HL-60 (cell line): ENCODE data around the gene FANCG.

Source experiments
- CTCF ChIP-seq: IDR thresholded peaks from one replicate; pipeline ENCODE4 v1.5.1; 2011; ENCODE audit warnings: low read length, control low read depth, inconsistent platforms; ENCODE audit not compliant: insufficient read depth
- POLR2AphosphoS5 ChIP-seq: IDR thresholded peaks from 2 replicates; pipeline ENCODE4 v1.6.1; 2012; ENCODE audit warnings: low read depth
- SPI1 ChIP-seq: IDR thresholded peaks from 2 replicates; pipeline ENCODE4 v1.6.1; 2012; ENCODE audit warnings: low read depth, mild to moderate bottlenecking, borderline replicate concordance

GRCh38 chr9:35079041-35079425 lies 709 bp downstream of the FANCG start:
- TF ChIP-seq CTCF: no peak
- no peak for TF ChIP-seq POLR2AphosphoS5
- no peak for TF ChIP-seq SPI1
